GM12874 (cell line): ENCODE measurements around the gene DYSF.

ENCODE experiments used
- CTCF ChIP-seq: IDR thresholded peaks from 2 replicates; pipeline ENCODE4 v1.5.1; 2011; ENCODE audit warnings: low read depth, mild to moderate bottlenecking, control low read depth, low read length, moderate library complexity; ENCODE audit not compliant: insufficient read depth

Gene DYSF

GRCh38 chr2:71706836-71707235, 253.5 kb downstream of the DYSF start:
- TF ChIP-seq CTCF = no peak

GRCh38 chr2:71710367-71711132, 257.2 kb downstream of the DYSF start:
- TF ChIP-seq CTCF = no peak

- TF ChIP-seq CTCF = no peak
Measured at GRCh38 chr2:71711133-71711855, 257.9 kb downstream of the DYSF start.

- no peak for TF ChIP-seq CTCF
Measured at GRCh38 chr2:71712158-71712818, 258.9 kb downstream of the DYSF start.

- TF ChIP-seq CTCF = no peak
Measured at GRCh38 chr2:71713581-71714580, 260.5 kb downstream of the DYSF start.

GRCh38 chr2:71714601-71715240, 261.4 kb downstream of the DYSF start:
- no peak for TF ChIP-seq CTCF
